Measurements from ENCODE around the gene FGF18.

Gene FGF18

DNA sequence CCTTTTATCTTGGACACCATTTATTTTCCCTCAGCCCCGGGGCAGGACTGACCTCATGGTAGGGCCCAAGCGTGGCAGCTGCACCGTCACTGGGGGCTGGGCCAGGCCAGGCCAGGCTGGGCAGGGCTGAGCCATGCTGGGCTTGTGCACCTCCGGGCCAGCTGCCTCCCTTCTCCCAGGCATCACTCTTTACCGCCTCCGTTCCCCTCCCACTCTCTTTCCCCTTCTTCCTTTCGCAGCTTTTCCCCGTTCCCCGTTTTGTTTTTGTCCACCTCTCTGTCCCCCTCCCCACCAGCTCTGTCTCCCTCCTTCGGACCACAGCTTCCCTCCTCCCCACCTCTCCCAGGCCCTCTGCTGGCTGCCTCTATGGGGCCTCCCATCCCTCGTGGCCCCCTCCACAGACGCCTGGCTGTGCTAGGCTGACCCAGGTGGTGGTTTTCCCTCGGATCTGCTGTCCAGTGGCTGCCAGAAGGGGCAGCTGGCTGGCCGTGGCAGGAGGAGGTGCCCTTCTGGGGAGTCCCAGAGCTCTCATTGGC, 17.9 kb downstream of the FGF18 start:
- H3K4me3 ChIP-seq (ENCODE audit: low read depth, low read length): no peak overlapping the region
- TF ChIP-seq, protein P1, sequence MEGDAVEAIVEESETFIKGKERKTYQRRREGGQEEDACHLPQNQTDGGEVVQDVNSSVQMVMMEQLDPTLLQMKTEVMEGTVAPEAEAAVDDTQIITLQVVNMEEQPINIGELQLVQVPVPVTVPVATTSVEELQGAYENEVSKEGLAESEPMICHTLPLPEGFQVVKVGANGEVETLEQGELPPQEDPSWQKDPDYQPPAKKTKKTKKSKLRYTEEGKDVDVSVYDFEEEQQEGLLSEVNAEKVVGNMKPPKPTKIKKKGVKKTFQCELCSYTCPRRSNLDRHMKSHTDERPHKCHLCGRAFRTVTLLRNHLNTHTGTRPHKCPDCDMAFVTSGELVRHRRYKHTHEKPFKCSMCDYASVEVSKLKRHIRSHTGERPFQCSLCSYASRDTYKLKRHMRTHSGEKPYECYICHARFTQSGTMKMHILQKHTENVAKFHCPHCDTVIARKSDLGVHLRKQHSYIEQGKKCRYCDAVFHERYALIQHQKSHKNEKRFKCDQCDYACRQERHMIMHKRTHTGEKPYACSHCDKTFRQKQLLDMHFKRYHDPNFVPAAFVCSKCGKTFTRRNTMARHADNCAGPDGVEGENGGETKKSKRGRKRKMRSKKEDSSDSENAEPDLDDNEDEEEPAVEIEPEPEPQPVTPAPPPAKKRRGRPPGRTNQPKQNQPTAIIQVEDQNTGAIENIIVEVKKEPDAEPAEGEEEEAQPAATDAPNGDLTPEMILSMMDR (IDR thresholded peaks at IDR 0.05; ENCODE audit: low read depth, low read length): no peak

DNA sequence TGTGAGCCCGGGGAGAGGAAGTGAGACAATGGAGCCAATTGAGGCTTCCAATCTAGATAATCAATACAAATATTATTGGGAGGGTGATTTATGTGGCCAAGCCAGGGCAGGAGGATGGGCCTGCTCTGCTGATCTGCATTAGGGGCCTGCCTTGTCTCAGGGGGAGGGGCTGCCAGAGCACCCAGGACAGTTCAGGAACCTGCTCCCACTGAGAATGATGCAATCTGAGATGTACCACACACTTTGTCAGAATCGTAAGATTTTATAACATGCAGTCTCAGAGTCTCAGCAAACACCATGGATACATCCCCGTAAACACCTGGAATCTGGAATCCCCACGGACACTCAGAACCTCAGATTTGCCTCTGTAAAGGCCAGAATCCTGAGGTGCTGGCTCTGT, 19.3 kb downstream of the FGF18 start:
- TF ChIP-seq, protein P1 (IDR thresholded peaks at IDR 0.05; ENCODE audit: low read depth, low read length): no peak
- H3K4me3 ChIP-seq (ENCODE audit: low read depth, low read length): no peak overlapping the region

DNA sequence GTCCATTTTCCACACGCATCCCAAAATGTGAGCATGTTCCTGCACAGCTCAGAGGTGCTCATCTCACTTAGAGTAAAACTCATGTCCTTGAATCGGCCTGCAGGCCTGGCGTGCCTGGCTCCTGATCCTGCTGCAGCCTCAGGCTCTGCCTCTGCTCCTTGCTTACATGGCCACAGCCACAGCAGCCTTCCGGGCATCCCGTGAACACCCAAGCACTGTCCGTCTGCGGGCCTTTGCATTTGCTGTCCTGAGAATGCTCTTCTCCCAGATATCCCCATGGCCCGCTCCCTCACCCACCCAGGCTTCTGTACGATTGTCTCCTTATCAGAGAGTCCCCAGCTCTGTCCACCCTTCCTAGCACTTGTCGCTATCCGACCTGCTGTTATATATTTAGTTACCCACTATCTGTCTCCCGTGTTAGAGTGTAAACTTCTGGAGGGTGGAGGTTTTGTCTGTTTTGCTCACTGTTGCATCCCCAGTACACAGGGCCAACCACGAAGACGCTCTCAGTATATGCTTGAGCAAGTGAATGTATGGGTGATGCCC, 21.9 kb downstream of the FGF18 start:
- TF ChIP-seq, protein P1 (IDR thresholded peaks at IDR 0.05; ENCODE audit: low read depth, low read length): no peak
- H3K4me3 ChIP-seq (ENCODE audit: low read depth, low read length): no peak overlapping the region

DNA sequence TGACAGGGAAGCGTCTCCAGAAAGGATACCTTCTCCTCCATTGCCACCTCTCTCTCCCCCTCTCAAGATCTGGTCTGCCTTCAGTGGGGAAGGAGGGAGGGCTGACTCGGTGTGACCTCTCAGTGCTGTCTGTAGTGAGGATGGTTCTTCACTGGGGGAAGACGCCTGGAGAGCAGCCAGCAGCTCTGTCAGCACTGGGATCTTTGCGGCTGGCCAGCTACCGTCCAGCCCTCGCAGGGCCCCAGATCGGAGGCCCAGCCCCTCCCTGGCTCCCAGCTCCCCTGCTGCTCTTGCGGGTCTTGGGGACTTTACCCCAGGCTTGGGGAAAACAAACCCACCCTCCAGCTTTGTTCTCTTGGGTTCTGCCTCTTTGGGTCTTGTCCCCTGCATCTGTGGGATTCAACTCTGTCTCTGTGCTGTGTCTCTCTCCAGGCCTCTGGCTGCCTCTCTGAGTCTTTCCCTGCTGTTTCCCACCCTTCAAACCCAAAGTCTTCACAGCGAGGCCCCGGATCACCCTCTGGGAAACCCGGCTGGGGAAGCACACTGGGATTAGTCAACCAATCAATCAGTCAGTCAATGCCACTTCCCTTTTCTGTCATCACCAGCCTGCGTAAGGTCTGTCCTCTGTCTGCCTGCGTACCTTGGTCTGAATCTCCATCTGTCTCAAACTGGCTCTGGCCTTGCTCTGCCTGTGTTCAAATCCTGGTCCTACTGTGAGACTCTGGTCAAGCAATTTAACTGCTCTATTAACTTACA, 23.0 kb downstream of the FGF18 start:
- TF ChIP-seq, protein P1 (IDR thresholded peaks at IDR 0.05; ENCODE audit: low read depth, low read length): no peak
- no peak overlapping the region for H3K4me3 ChIP-seq (ENCODE audit: low read depth, low read length)

DNA sequence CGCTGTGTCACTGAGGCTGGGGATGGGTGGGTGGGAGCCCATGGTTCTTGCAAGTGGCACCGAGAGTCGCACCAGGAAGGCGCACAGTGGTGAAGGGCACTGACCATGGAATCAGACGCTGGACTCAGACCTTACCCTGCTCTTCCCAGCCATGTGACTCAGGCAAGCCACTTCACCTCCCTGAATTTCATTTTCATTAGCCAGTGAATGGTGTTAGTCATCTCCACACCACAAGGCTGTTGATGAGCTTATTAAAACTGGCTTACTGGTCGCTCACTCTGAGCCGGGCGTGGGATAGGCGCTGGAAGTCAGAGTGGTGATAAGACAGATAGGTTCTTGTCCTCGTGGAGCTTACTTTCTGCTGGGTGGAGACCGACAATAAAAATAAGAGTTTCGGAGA, 25.1 kb downstream of the FGF18 start:
- H3K4me3 ChIP-seq (ENCODE audit: low read depth, low read length): no peak overlapping the region
- TF ChIP-seq, protein P1 (IDR thresholded peaks at IDR 0.05; ENCODE audit: low read depth, low read length): no peak

DNA sequence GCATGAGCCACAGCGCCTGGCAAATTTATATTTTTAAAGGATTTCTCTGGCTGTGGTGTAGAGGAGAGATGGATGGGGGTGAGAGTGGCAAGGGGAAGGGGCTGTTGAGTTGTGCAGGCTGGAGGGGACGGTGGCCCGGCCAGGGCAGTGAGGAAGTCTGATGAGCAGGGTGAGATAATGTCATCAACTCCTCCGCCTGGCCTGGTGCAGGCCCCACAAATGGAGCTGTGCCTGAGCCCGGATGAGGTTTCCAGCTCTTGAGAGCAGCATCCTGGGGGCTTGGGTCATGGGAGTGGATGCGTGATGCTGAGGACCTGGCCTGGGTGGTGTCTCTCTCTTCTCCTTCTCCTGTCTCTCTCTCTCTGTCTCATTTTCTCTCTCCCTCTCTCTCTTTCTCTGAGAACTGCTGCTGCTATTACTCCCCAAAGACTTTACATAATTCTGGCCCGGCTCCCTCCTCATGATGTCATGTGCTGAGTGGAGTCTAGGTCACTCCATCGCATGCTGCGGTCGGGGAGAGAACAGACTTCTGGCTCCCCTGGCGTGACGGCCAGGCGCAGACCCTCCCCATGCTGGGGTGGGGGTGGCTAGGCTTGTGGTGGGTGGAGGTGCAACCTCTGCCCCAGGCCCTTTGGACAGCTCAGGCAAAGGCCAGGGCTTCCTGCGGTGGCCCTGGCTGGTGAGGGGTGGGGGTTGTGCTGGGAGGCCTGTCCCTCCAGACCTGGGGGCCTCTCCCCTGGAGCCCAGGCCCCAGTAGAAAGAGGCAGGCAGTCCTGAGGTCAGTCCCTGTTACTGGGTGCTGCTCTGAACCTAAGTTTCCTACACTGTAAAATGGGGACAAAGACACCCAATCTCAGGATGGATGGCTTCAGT, 26.4 kb downstream of the FGF18 start:
- TF ChIP-seq, protein P1 (IDR thresholded peaks at IDR 0.05; ENCODE audit: low read depth, low read length): no peak
- no peak overlapping the region for H3K4me3 ChIP-seq (ENCODE audit: low read depth, low read length)
